Astrocyte of the spinal cord (primary cell): Measurements from ENCODE around the gene ANKRD42.

Experiments
- DNase-seq: peaks from one replicate; pipeline ENCODE4 v3.0.0; 2011; ENCODE audit warnings: low read depth, low spot score
- H3K4me3 ChIP-seq: 2 replicates; pipeline ENCODE4 v1.5.1; 2011; ENCODE audit warnings: low read depth, mild to moderate bottlenecking, low read length, moderate library complexity
- CTCF ChIP-seq: IDR thresholded peaks from 2 replicates; pipeline ENCODE4 v1.5.1; 2012; ENCODE audit warnings: low read depth, mild to moderate bottlenecking, low read length, inconsistent platforms
- in situ Hi-C: cut with HindIII; loops from 2 replicates; pipeline ENCODE4 v1.10.0; 2017; ENCODE audit warnings: low sequenced_read_pairs

ANKRD42 gene

DNA sequence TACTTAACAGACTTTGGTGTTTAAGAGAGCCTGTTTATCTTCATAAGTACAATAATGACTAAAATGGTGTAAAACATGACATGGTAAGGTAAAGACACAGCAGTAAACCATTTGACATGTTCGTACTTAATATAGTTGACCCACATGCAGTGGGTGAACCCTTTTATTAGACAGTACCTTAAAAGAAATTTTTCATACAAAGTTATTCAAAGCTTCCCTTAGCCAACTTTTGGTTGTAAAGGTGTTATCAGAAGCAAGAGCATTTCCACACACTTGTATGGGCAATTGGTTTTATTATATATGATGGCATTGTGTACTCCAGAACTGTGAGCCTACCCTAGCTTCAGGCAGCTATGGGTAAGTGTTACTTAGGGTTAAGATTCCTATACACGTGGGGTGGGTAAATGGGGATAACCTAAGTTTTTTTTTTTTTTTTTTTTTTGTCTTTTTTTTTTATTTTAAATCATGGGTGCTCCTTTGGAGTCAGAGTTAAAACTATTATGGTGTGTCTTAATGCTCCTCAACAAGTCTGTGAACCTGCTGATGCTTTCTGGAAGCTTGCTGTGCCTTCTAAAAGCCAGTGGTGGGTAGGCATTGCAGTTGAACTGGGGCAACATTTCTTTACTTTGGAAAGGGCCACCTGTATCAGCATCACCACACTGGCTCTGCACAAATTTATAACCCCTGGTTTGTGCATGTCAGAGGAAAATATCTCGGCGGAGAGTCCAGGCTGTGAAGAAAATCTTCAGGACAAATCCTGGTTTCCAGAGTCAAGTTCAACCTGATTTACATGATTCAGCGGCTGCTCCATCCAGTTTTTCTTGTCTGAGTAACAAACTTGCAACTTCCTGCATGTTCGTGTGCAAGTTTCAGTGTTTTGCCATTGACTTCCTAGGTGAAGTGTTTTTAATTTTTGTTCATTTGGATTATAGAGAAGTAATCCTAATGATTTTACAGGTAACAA is 33.3 kb upstream of the ANKRD42 start:
- peak overlapping the region; percentile 81 for H3K4me3 ChIP-seq
- in situ Hi-C loops = no loop called here
- peak; percentile 27 for DNase-seq
- no peak for TF ChIP-seq CTCF

DNA sequence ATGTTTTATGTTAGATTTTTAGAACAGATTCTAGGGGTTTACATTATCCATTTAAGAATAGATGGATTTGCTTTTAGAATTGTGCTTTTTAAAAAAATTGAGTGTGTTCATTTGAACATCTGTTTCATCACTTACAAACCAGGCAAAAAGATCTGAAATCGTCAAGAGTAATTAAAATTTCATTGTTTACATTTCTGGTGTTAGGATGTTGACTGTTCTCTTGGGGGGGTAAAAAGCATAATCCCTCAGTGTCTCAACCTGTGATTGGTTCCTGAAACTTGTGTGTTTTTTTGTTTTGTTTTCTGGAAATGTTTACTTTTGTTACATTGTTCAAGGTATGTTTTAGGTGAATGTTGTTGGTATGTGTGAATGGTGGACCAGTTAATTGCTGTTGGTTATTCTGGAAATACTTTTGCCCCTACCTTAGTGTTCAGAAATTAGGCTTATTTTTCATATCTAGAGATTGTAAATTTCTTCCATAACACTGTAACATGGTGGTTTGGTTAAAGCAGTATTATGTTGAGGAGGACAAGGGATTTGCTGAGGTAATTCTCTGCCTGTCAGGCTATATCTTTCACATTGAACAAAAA is 31.8 kb upstream of the ANKRD42 start:
- TF ChIP-seq CTCF = no peak
- no peak for DNase-seq
- in situ Hi-C loops = no loop called here
- no peak overlapping the region for H3K4me3 ChIP-seq

DNA sequence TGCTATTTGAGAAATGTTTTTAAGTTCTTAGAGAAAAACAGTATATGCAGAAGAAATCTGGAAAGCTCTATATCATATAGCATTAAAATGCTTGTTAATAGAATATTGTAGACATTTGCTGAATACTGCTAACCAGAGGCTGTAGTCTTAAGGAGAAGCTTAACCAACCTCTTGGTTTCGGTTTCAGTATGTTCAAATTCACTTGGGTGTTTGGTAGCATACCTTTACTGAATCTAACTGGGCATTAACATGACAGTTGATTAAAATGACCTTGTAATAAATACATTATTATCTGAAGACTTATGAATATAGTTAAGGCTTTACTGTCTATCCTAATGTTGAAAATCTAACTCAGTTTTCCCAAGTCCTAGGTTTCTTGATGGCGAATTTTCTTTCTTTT is 31.1 kb upstream of the ANKRD42 start:
- TF ChIP-seq CTCF = no peak
- in situ Hi-C loops = no loop called here
- H3K4me3 ChIP-seq = no peak overlapping the region
- DNase-seq = no peak

DNA sequence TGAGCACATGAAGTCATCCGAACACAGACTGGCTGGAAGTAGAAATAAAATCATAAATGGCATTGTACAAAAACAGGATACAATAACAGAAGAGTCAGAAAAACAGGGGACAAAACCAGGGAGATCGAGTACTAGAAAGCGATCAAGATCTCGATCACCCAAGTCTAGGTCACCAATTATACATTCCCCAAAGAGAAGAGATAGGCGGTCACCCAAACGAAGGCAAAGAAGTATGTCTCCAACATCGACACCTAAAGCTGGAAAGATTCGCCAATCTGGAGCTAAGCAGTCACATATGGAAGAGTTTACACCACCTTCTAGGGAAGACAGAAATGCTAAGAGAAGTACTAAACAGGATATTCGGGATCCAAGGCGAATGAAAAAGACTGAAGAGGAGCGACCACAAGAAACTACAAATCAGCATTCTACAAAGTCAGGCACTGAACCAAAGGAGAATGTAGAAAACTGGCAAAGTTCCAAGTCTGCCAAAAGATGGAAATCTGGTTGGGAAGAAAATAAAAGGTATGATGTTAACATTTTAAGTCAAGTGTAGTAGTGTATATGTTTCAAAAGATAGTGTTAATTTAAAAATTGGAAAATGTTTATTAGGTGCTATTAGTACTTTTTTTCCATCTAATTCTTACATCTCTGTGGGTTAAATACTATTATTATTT is 27.2 kb upstream of the ANKRD42 start:
- in situ Hi-C loops = no loop called here
- no peak for DNase-seq
- no peak for TF ChIP-seq CTCF
- no peak overlapping the region for H3K4me3 ChIP-seq

- no peak for TF ChIP-seq CTCF
- in situ Hi-C loops = no loop called here
- no peak for DNase-seq
- H3K4me3 ChIP-seq = no peak overlapping the region
Measured at GRCh38 chr11:83168756-83169155, 24.8 kb upstream of the ANKRD42 start.

GRCh38 chr11:83170865-83171264 is 22.6 kb upstream of the ANKRD42 start:
- DNase-seq = no peak
- in situ Hi-C loops = no loop called here
- H3K4me3 ChIP-seq = no peak overlapping the region

More at GRCh38 chr11:83170865-83171264, 22.6 kb upstream of the ANKRD42 start:
- no peak for TF ChIP-seq CTCF
